Ishikawa (cell line): ENCODE results near the gene TRIM38.

Source experiments
- FOXM1 ChIP-seq: IDR thresholded peaks from 2 replicates; pipeline ENCODE4 v1.6.1; 2012; ENCODE audit warnings: low read depth, borderline replicate concordance
- TAF1 ChIP-seq: IDR thresholded peaks from 2 replicates; pipeline ENCODE4 v1.6.1; 2012; ENCODE audit warnings: low read depth, mild to moderate bottlenecking
- TCF12 ChIP-seq: IDR thresholded peaks from 2 replicates; pipeline ENCODE4 v1.6.1; 2012; ENCODE audit warnings: low read depth
- USF1 ChIP-seq: IDR thresholded peaks from 2 replicates; pipeline ENCODE4 v1.6.1; 2012
- ZBTB7A ChIP-seq: IDR thresholded peaks from 2 replicates; pipeline ENCODE4 v1.6.1; 2012; ENCODE audit warnings: low read depth

DNA sequence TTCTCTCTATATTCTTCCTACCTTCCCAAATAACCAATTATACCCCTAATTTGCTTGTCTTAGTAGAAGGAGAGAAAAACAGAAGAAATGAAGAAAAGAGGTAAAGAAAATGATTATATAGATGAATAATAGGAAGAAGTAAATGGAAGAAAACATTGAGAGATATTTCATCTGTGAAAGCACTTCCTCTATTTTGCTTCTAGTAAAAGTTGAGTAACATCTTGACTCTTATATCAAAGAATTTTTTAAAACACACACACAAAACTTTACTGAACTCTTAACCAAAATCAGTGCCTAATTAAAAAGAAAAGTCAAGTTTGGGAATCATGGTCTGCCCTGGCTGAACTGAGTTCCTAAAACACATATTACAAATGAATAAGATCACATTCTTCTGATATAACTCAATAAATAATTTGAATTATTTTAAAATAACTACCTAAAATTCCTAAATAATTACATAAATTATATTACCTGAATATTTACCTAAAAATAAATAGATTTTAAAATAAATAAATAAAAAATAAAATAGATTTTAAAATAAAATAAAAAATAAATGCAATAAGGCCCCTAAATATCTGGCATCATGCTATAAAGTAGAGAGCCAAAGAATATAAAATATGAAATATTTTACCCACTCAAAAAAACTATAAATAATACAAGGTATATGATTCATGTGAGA lies 40.9 kb upstream of the TRIM38 start:
- TF ChIP-seq TCF12 (no peak), USF1 (no peak), TAF1 (no peak), ZBTB7A (no peak), FOXM1 (no peak)
